HG03378 (cell line): ENCODE data around the gene CCDC83.

Experiments used
- ATAC-seq: cut with Tn5 transposase; IDR thresholded peaks from one replicate; pipeline ENCODE4 v1.9.1; 2021; ENCODE audit warnings: mild to moderate bottlenecking, moderate library complexity; ENCODE audit not compliant: unreplicated experiment

Gene CCDC83

GRCh38 chr11:85855341-85855656, at the start of gene CCDC83:
CCDC83 (plus strand) TSS chr11:85855383; CDS start chr11:85865124, 9,741 bp downstream.
- ATAC-seq = no peak

- ATAC-seq = no peak
These were observed 49.8 kb upstream of the CCDC83 start for GRCh38 chr11:85805387-85805786.

GRCh38 chr11:85806016-85806415, 49.2 kb upstream of the CCDC83 start:
- no peak for ATAC-seq

- no peak for ATAC-seq
These were observed 48.3 kb upstream of the CCDC83 start for GRCh38 chr11:85806876-85807275.

GRCh38 chr11:85809191-85809590, 46.0 kb upstream of the CCDC83 start:
- peak; percentile 63 for ATAC-seq

- no peak for ATAC-seq
These were observed 45.3 kb upstream of the CCDC83 start for GRCh38 chr11:85809863-85810262.

GRCh38 chr11:85810521-85810870, 44.7 kb upstream of the CCDC83 start:
- ATAC-seq = no peak

- ATAC-seq = peak; percentile 49
These were observed 44.1 kb upstream of the CCDC83 start, which contains the start of gene SYTL2 for GRCh38 chr11:85810871-85811611. SYTL2 (minus strand) TSS chr11:85811141; CDS start chr11:85757725, 53,416 bp downstream.

- no peak for ATAC-seq
These were observed 43.6 kb upstream of the CCDC83 start for GRCh38 chr11:85811624-85812023.

GRCh38 chr11:85813721-85814120, 41.5 kb upstream of the CCDC83 start:
- ATAC-seq = no peak

- ATAC-seq = no peak
These were observed 39.8 kb upstream of the CCDC83 start for GRCh38 chr11:85815186-85815931.

- no peak for ATAC-seq
These were observed 35.7 kb upstream of the CCDC83 start for GRCh38 chr11:85819441-85819840.

- no peak for ATAC-seq
These were observed 33.5 kb upstream of the CCDC83 start for GRCh38 chr11:85821636-85822035.

- no peak for ATAC-seq
These were observed 32.4 kb upstream of the CCDC83 start for GRCh38 chr11:85822814-85823213.

GRCh38 chr11:85823816-85824215, 31.4 kb upstream of the CCDC83 start:
- ATAC-seq = no peak

- ATAC-seq = no peak
These were observed 29.6 kb upstream of the CCDC83 start for GRCh38 chr11:85825616-85826015.

GRCh38 chr11:85826116-85826855, 28.9 kb upstream of the CCDC83 start:
- peak; percentile 51 for ATAC-seq

- ATAC-seq = no peak
These were observed 27.2 kb upstream of the CCDC83 start for GRCh38 chr11:85827748-85828639.

GRCh38 chr11:85828640-85828978, 26.6 kb upstream of the CCDC83 start:
- no peak for ATAC-seq

- ATAC-seq = no peak
These were observed 26.0 kb upstream of the CCDC83 start for GRCh38 chr11:85829172-85829571.

GRCh38 chr11:85831050-85831449, 24.1 kb upstream of the CCDC83 start:
- ATAC-seq = no peak
